GM12892 (cell line): Measurements from ENCODE around the gene DUSP28.

ENCODE experiments used
- DNase-seq: peaks from one replicate; pipeline ENCODE4 v3.0.0; 2011; ENCODE audit not compliant: insufficient read length
- FAIRE-seq: peaks from 2 replicates; lab custom pipeline; 2011; peaks lifted over from hg19 to GRCh38; lab: Jason Lieb, UNC
- POLR2A ChIP-seq: IDR thresholded peaks from 2 replicates; pipeline ENCODE4 v1.6.1; 2011; ENCODE audit warnings: low read depth, low read length, control low read depth
- POLR2AphosphoS5 ChIP-seq: IDR thresholded peaks from 2 replicates; pipeline ENCODE4 v1.6.1; 2011; ENCODE audit warnings: low read depth, low read length, control low read depth
- TAF1 ChIP-seq: IDR thresholded peaks from 2 replicates; pipeline ENCODE4 v1.6.1; 2011; ENCODE audit warnings: low read depth, mild to moderate bottlenecking, control low read depth, low read length, borderline replicate concordance

DUSP28 gene

GRCh38 chr2:240566203-240567136 is 6.3 kb downstream of the DUSP28 start:
- TF ChIP-seq TAF1, result no peak
- TF ChIP-seq POLR2A, result no peak
- FAIRE-seq (peak; percentile 81), DNase-seq (peak; percentile 77)

GRCh38 chr2:240567137-240567871 is 7.1 kb downstream of the DUSP28 start:
- FAIRE-seq (no peak), DNase-seq (no peak)
- no peak for TF ChIP-seq POLR2A
- no peak for TF ChIP-seq POLR2AphosphoS5
- TF ChIP-seq TAF1, result no peak

- no peak for DNase-seq
Observed at GRCh38 chr2:240567872-240568677, 7.9 kb downstream of the DUSP28 start, which contains the start of gene RNPEPL1. Gene RNPEPL1 (plus strand): TSS chr2:240568484. CDS start chr2:240568587, 103 bp downstream.

GRCh38 chr2:240568678-240569522 is 8.7 kb downstream of the DUSP28 start:
- DNase-seq, result peak; percentile 66
- TF ChIP-seq TAF1 (no peak), POLR2A (peak; percentile 62; the same call in 1 of the 2 replicates)

More at GRCh38 chr2:240567872-240568677, 7.9 kb downstream of the DUSP28 start, which contains the start of gene RNPEPL1:
- no peak for TF ChIP-seq POLR2AphosphoS5
- no peak for TF ChIP-seq TAF1
- no peak; the same call in 1 of the 2 replicates for TF ChIP-seq POLR2A
- FAIRE-seq, result peak; percentile 67

GRCh38 chr2:240569523-240569997 is 9.4 kb downstream of the DUSP28 start:
- FAIRE-seq (no peak), DNase-seq (no peak)
- no peak for TF ChIP-seq TAF1
- TF ChIP-seq POLR2AphosphoS5, result no peak
- no peak for TF ChIP-seq POLR2A

More at GRCh38 chr2:240568678-240569522, 8.7 kb downstream of the DUSP28 start:
- peak; percentile 92 for FAIRE-seq

- DNase-seq (no peak), FAIRE-seq (no peak)
- no peak for TF ChIP-seq POLR2A
- no peak for TF ChIP-seq POLR2AphosphoS5
- no peak for TF ChIP-seq TAF1
Observed at GRCh38 chr2:240569998-240570530, 9.9 kb downstream of the DUSP28 start.

GRCh38 chr2:240570531-240571313 is 10.6 kb downstream of the DUSP28 start:
- FAIRE-seq, result no peak
- no peak for DNase-seq
- TF ChIP-seq POLR2A (no peak), POLR2AphosphoS5 (no peak), TAF1 (no peak)

GRCh38 chr2:240571314-240571973 is 11.3 kb downstream of the DUSP28 start:
- FAIRE-seq (no peak), DNase-seq (no peak)
- TF ChIP-seq POLR2A (no peak), POLR2AphosphoS5 (no peak), TAF1 (no peak)
